Loucy (cell line): ENCODE data around the gene MAPK1IP1L.

ENCODE experiments used
- EZH2phosphoT487 ChIP-seq: fragments of 200-600 bp; IDR thresholded peaks from 2 replicates; pipeline ENCODE4 v1.6.1; 2018; ENCODE audit warnings: antibody characterized with exemption, mild to moderate bottlenecking, moderate library complexity, borderline replicate concordance
- TF ChIP-seq, protein P1 (sequence below): fragments of 200-600 bp; sonication (generic); conservative IDR thresholded peaks from 2 replicates; pipeline ENCODE4 v1.5.1; 2014; ENCODE audit warnings: mild to moderate bottlenecking, antibody characterized with exemption, low read length

DNA sequence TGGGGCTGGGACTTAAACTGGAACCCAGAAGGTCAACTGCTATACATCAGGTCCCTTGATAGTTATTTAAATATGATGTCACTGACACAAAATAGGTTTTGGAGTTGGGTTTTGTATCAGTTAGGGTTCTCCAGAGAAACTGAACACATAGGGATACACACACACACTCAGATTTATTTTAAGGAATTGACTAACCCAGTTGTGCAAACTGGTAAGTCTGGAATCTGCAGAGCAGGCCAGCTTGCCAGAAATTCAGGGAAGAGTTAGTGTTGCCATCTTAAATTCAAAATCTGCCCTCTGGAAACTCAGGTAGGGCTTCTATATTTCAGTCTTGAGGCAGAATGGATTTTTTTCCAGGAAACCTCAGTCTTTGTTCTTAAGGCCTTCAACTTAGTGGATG lies 36.9 kb downstream of the MAPK1IP1L start:
- TF ChIP-seq, protein P1, sequence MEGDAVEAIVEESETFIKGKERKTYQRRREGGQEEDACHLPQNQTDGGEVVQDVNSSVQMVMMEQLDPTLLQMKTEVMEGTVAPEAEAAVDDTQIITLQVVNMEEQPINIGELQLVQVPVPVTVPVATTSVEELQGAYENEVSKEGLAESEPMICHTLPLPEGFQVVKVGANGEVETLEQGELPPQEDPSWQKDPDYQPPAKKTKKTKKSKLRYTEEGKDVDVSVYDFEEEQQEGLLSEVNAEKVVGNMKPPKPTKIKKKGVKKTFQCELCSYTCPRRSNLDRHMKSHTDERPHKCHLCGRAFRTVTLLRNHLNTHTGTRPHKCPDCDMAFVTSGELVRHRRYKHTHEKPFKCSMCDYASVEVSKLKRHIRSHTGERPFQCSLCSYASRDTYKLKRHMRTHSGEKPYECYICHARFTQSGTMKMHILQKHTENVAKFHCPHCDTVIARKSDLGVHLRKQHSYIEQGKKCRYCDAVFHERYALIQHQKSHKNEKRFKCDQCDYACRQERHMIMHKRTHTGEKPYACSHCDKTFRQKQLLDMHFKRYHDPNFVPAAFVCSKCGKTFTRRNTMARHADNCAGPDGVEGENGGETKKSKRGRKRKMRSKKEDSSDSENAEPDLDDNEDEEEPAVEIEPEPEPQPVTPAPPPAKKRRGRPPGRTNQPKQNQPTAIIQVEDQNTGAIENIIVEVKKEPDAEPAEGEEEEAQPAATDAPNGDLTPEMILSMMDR: no peak
- no peak for TF ChIP-seq EZH2phosphoT487
